WTC11 (cell line): ENCODE measurements around the gene CACNB4. TPM values are rescaled to one million over a fixed set of nuclear protein-coding genes. Genes with fewer than 3 reads are reported as not detected.

Experiments used
- ATAC-seq: fragments of 200-7000 bp; cut with Tn5 transposase; 2 replicates; pipeline ENCODE4 v1.10.0; 2021; ENCODE audit warnings: mild to moderate bottlenecking, moderate library complexity
- CTCF ChIA-PET: fragments of 300-600 bp; sonication (Branson Sonifier 250); formaldehyde crosslinking; loops from one replicate; lab custom pipeline; 2021; ENCODE audit warnings: antibody characterized with exemption; lab: Charles Lee
- POLR2A ChIA-PET: fragments of 350-600 bp; sonication (Branson Sonifier 250); formaldehyde crosslinking; loops from one replicate; lab custom pipeline; 2021; ENCODE audit warnings: antibody characterized with exemption; lab: Charles Lee
- DNase-seq: peaks from one replicate; pipeline ENCODE4 v3.0.0; 2021; ENCODE audit warnings: low spot score
- H3K27ac Mint-ChIP-seq: 2 replicates; pipeline ENCODE4 v1.8.0; 2021; ENCODE audit warnings: mixed read lengths
- H3K27me3 Mint-ChIP-seq: 2 replicates; pipeline ENCODE4 v1.8.0; 2021; ENCODE audit warnings: low read depth, mild to moderate bottlenecking, moderate library complexity, mixed read lengths
- H3K36me3 Mint-ChIP-seq: 2 replicates; pipeline ENCODE4 v1.8.0; 2021; ENCODE audit warnings: mixed read lengths
- H3K4me1 Mint-ChIP-seq: 2 replicates; pipeline ENCODE4 v1.8.0; 2022; ENCODE audit warnings: mixed read lengths
- H3K4me3 Mint-ChIP-seq: 2 replicates; pipeline ENCODE4 v1.8.0; 2021; ENCODE audit warnings: mild to moderate bottlenecking, moderate library complexity, mixed read lengths
- H3K9me3 Mint-ChIP-seq: 2 replicates; pipeline ENCODE4 v1.8.0; 2021; ENCODE audit warnings: mixed read lengths
- ATF1 ChIP-seq: sonication (generic); formaldehyde crosslinking; IDR thresholded peaks from 2 replicates; pipeline ENCODE4 v1.8.1; 2023; ENCODE audit warnings: mild to moderate bottlenecking, moderate library complexity, missing genetic modification reagents
- ATF6 ChIP-seq: sonication (generic); formaldehyde crosslinking; IDR thresholded peaks from 2 replicates; pipeline ENCODE4 v1.8.1; 2023; ENCODE audit warnings: mild to moderate bottlenecking, missing genetic modification reagents
- ELF4 ChIP-seq: sonication (generic); formaldehyde crosslinking; IDR thresholded peaks from 2 replicates; pipeline ENCODE4 v1.8.1; 2022; ENCODE audit warnings: low read depth, mild to moderate bottlenecking, moderate library complexity, missing genetic modification reagents
- EMX1 ChIP-seq: fragments of 250-450 bp; sonication (Bioruptor Pico); IDR thresholded peaks from 2 replicates; pipeline ENCODE4 v1.8.0; 2021; ENCODE audit warnings: mild to moderate bottlenecking
- FOXJ3 ChIP-seq: sonication (generic); formaldehyde crosslinking; IDR thresholded peaks from 2 replicates; pipeline ENCODE4 v1.9.0; 2021; ENCODE audit warnings: missing genetic modification reagents, mild to moderate bottlenecking, borderline replicate concordance
- FOXP1 ChIP-seq: sonication (generic); formaldehyde crosslinking; IDR thresholded peaks from 2 replicates; pipeline ENCODE4 v1.8.0; 2022; ENCODE audit warnings: missing genetic modification reagents, mild to moderate bottlenecking, moderate library complexity, borderline replicate concordance
- GRHL2 ChIP-seq: fragments of 250-450 bp; sonication (Bioruptor Pico); IDR thresholded peaks from 2 replicates; pipeline ENCODE4 v1.8.0; 2022; ENCODE audit warnings: mild to moderate bottlenecking, moderate library complexity; ENCODE audit not compliant: insufficient replicate concordance, severe bottlenecking
- MYBL2 ChIP-seq: sonication (generic); formaldehyde crosslinking; IDR thresholded peaks from 2 replicates; pipeline ENCODE4 v1.8.1; 2023; ENCODE audit warnings: mild to moderate bottlenecking, moderate library complexity, missing genetic modification reagents
- NFE2L1 ChIP-seq: sonication (generic); formaldehyde crosslinking; IDR thresholded peaks from 2 replicates; pipeline ENCODE4 v1.8.1; 2023; ENCODE audit warnings: missing genetic modification reagents
- NR3C1 ChIP-seq: sonication (generic); formaldehyde crosslinking; conservative IDR thresholded peaks from 2 replicates; pipeline ENCODE4 v1.8.1; 2023; ENCODE audit warnings: low read depth, mild to moderate bottlenecking, missing genetic modification reagents
- OVOL2 ChIP-seq: fragments of 250-450 bp; sonication (Bioruptor Pico); IDR thresholded peaks from 2 replicates; pipeline ENCODE4 v1.9.0; 2021; ENCODE audit warnings: mild to moderate bottlenecking, borderline replicate concordance
- SMAD4 ChIP-seq: sonication (generic); formaldehyde crosslinking; IDR thresholded peaks from 2 replicates; pipeline ENCODE4 v1.8.0; 2022; ENCODE audit warnings: mild to moderate bottlenecking, missing genetic modification reagents
- SOX15 ChIP-seq: fragments of 250-450 bp; sonication (Bioruptor Pico); IDR thresholded peaks from 2 replicates; pipeline ENCODE4 v1.9.0; 2021; ENCODE audit warnings: mild to moderate bottlenecking
- TP53 ChIP-seq: sonication (generic); formaldehyde crosslinking; IDR thresholded peaks from 2 replicates; pipeline ENCODE4 v1.8.1; 2023; ENCODE audit warnings: mild to moderate bottlenecking, missing genetic modification reagents
- ZNF232 ChIP-seq: sonication (generic); formaldehyde crosslinking; IDR thresholded peaks from 2 replicates; pipeline ENCODE4 v1.8.0; 2022; ENCODE audit warnings: mild to moderate bottlenecking, missing genetic modification reagents
- ZNF396 ChIP-seq: fragments of 250-450 bp; sonication (Bioruptor Pico); IDR thresholded peaks from 2 replicates; pipeline ENCODE4 v1.8.0; 2021; ENCODE audit warnings: mild to moderate bottlenecking, moderate library complexity, borderline replicate concordance
- ZNF512 ChIP-seq: sonication (generic); formaldehyde crosslinking; IDR thresholded peaks from 2 replicates; pipeline ENCODE4 v1.8.1; 2022; ENCODE audit warnings: missing genetic modification reagents, borderline replicate concordance
- total RNA-seq: library from RNA; stranded (reverse); gene quantifications from 3 replicates; pipeline ENCODE4 v1.2.3, GENCODE V29; 2021
- TF ChIP-seq, protein P1 (sequence below): sonication (generic); formaldehyde crosslinking; IDR thresholded peaks from 2 replicates; pipeline ENCODE4 v1.8.0; 2022; ENCODE audit warnings: mild to moderate bottlenecking, missing genetic modification reagents
- TF ChIP-seq, protein P2 (sequence below): fragments of 250-450 bp; sonication (Bioruptor Pico); conservative IDR thresholded peaks from 2 replicates; pipeline ENCODE4 v1.9.0; 2021; ENCODE audit warnings: mild to moderate bottlenecking
- TF ChIP-seq, protein P3 (sequence below): sonication (generic); formaldehyde crosslinking; IDR thresholded peaks from 2 replicates; pipeline ENCODE4 v1.8.1; 2022; ENCODE audit warnings: mild to moderate bottlenecking, missing genetic modification reagents, moderate library complexity, borderline replicate concordance
- TF ChIP-seq, protein P4 (sequence below): sonication (generic); formaldehyde crosslinking; IDR thresholded peaks from 2 replicates; pipeline ENCODE4 v1.8.0; 2022; ENCODE audit warnings: mild to moderate bottlenecking, missing genetic modification reagents
- TF ChIP-seq, protein P5 (sequence below): sonication (generic); formaldehyde crosslinking; IDR thresholded peaks from 2 replicates; pipeline ENCODE4 v1.8.1; 2023; ENCODE audit warnings: mild to moderate bottlenecking, missing genetic modification reagents

CACNB4 gene
- total RNA-seq, 1 experiment from 2014 or later: 4.7 TPM

DNA sequence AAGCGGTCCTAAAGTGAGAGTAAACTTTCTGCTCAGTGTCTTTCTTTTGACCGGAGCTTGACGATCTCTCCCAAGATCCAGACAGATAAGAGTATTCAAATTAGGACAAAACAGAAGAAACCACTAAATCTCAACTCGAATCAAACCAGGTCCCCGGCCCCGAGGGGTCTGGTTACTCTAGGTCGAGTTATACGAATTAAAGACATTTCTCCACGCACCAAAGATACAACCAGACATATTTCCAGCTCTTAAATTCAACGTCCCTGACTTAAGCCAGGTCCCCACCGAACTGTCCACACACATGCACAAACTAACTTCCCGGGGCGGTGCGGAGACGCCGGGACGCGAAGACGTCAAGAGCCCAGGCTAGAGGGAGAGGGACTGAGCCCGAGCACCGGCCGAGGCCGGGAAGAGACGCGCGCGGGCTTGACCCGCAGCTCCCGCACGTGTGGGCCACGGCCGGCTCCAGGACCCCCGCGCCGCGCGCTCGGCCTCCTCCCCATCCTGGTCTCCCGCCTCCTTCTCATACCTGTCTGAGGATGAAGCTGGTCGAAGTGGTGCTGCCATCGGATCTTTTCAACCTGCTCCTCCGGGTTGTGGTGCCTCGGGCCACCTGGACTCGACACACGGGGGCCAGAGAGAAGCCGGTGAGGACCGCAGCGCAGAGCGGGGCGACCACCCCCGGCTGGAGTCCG lies 896 bp downstream of the CACNB4 start:
- ChIA-PET CTCF (interaction anchor here (1.1 to 1.3 kb wide), 2 partner anchors 60 to 72 kb away, joined by 3 to 4 read pairs; no protein-coding TSS in a partner anchor), POLR2A (interaction anchor here (1.4 kb wide), 1 partner anchor 60 kb away, joined by 3 read pairs; no protein-coding TSS in a partner anchor)
- TF ChIP-seq FOXP1 (CRISPR knock-in tag) (0 out of 2 replicates have a peak, but pooled peaks have one; percentile 19), ATF1 (CRISPR knock-in tag) (no peak)
- peaks cover 70% of the 10 kb centered on the region for H3K27me3 Mint-ChIP-seq
- ATAC-seq: peak; percentile 32
- DNase-seq: peak; percentile 41
- H3K36me3 Mint-ChIP-seq: no peaks in the 10 kb centered on the region
- H3K4me1 Mint-ChIP-seq: peaks cover 18% of the 10 kb centered on the region
- H3K4me3 Mint-ChIP-seq: peak overlapping the region; percentile 88
- no peaks in the 10 kb centered on the region for H3K9me3 Mint-ChIP-seq
- no peak overlapping the region for H3K27ac Mint-ChIP-seq

- H3K27me3 Mint-ChIP-seq: peaks cover 70% of the 10 kb centered on the region
- no peak overlapping the region for H3K27ac Mint-ChIP-seq
- TF ChIP-seq ZNF512 (CRISPR knock-in tag) (no peak), ZNF396 (CRISPR knock-in tag) (no peak), SMAD4 (CRISPR knock-in tag) (no peak), MYBL2 (CRISPR knock-in tag) (no peak), TP53 (no peak), ELF4 (CRISPR knock-in tag) (no peak), FOXJ3 (CRISPR knock-in tag) (no peak), NR3C1 (CRISPR knock-in tag) (no peak), ATF6 (CRISPR knock-in tag) (no peak), OVOL2 (CRISPR knock-in tag) (no peak), NFE2L1 (CRISPR knock-in tag) (no peak), EMX1 (CRISPR knock-in tag) (no peak), GRHL2 (CRISPR knock-in tag) (no peak), ZNF232 (CRISPR knock-in tag) (no peak), SOX15 (CRISPR knock-in tag) (no peak)
- TF ChIP-seq, protein P1, sequence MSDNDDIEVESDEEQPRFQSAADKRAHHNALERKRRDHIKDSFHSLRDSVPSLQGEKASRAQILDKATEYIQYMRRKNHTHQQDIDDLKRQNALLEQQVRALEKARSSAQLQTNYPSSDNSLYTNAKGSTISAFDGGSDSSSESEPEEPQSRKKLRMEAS (CRISPR knock-in tag): no peak
- TF ChIP-seq, protein P2, sequence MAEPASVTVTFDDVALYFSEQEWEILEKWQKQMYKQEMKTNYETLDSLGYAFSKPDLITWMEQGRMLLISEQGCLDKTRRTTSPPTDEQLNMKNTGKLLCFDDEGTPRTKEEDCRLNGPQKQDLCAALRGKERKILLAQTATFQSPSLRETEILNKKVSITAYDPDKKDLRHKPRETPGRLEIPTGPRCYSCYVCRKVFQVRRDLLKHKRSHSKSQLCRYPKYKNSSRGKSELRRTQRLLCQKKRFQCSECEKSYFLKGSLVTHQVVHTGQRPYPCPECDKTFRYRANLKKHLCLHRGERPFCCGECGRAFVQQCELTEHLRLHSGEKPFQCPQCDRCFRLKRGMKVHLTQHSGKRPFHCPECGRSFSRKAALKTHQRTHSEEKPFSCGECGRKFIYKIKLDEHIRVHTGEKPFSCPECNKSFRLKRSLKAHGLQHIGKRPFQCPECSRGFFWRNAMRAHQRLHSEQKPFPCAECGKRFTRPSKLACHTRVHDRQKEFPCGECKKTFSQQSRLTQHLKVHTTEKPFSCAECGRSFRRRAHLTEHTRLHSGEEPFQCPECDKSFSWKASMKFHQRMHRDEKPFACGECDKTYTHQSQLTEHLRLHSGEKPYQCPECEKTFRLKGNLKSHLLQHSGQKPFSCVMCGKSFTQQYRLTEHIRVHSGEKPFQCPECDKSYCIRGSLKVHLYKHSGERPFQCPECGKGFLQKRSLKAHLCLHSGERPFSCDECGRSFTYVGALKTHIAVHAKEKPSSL: no peak
- TF ChIP-seq, protein P3, sequence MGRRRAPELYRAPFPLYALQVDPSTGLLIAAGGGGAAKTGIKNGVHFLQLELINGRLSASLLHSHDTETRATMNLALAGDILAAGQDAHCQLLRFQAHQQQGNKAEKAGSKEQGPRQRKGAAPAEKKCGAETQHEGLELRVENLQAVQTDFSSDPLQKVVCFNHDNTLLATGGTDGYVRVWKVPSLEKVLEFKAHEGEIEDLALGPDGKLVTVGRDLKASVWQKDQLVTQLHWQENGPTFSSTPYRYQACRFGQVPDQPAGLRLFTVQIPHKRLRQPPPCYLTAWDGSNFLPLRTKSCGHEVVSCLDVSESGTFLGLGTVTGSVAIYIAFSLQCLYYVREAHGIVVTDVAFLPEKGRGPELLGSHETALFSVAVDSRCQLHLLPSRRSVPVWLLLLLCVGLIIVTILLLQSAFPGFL (CRISPR knock-in tag): no peak
- TF ChIP-seq, protein P4, sequence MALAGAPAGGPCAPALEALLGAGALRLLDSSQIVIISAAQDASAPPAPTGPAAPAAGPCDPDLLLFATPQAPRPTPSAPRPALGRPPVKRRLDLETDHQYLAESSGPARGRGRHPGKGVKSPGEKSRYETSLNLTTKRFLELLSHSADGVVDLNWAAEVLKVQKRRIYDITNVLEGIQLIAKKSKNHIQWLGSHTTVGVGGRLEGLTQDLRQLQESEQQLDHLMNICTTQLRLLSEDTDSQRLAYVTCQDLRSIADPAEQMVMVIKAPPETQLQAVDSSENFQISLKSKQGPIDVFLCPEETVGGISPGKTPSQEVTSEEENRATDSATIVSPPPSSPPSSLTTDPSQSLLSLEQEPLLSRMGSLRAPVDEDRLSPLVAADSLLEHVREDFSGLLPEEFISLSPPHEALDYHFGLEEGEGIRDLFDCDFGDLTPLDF: no peak
- TF ChIP-seq, protein P5, sequence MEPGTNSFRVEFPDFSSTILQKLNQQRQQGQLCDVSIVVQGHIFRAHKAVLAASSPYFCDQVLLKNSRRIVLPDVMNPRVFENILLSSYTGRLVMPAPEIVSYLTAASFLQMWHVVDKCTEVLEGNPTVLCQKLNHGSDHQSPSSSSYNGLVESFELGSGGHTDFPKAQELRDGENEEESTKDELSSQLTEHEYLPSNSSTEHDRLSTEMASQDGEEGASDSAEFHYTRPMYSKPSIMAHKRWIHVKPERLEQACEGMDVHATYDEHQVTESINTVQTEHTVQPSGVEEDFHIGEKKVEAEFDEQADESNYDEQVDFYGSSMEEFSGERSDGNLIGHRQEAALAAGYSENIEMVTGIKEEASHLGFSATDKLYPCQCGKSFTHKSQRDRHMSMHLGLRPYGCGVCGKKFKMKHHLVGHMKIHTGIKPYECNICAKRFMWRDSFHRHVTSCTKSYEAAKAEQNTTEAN (CRISPR knock-in tag): no peak
- CTCF ChIA-PET: interaction anchor here (1.1 to 1.3 kb wide), 2 partner anchors 59 to 71 kb away, joined by 3 to 4 read pairs; no protein-coding TSS in a partner anchor
- no peaks in the 10 kb centered on the region for H3K36me3 Mint-ChIP-seq
- POLR2A ChIA-PET: interaction anchor here (1.4 kb wide), 1 partner anchor 59 kb away, joined by 3 read pairs; no protein-coding TSS in a partner anchor
- H3K9me3 Mint-ChIP-seq: no peaks in the 10 kb centered on the region
- DNase-seq (no peak), ATAC-seq (no peak; the same call in 1 of the 2 replicates)
- peak overlapping the region; percentile 88 for H3K4me3 Mint-ChIP-seq
- H3K4me1 Mint-ChIP-seq: peaks cover 18% of the 10 kb centered on the region
These were observed 1.5 kb downstream of the CACNB4 start for GRCh38 chr2:152097290-152097800.
